MM.1S (cell line): ENCODE data around the gene RHEB.

ENCODE experiments used
- CTCF ChIP-seq: fragments of 300-600 bp; sonication (generic); IDR thresholded peaks from 2 replicates; pipeline ENCODE4 v1.5.1; 2016; ENCODE audit warnings: antibody characterized with exemption, low read length, mixed read lengths
- EZH2 ChIP-seq: fragments of 300-600 bp; sonication (generic); optimal IDR thresholded peaks from 2 replicates; pipeline ENCODE3; 2017; ENCODE audit warnings: low read depth, mild to moderate bottlenecking, antibody characterized with exemption, low read length, mixed read lengths
- EZH2phosphoT487 ChIP-seq: fragments of 300-600 bp; sonication (generic); IDR thresholded peaks from 2 replicates; pipeline ENCODE4 v1.6.1; 2018; ENCODE audit warnings: antibody characterized with exemption, low read length

- TF ChIP-seq CTCF (no peak), EZH2 (no peak), EZH2phosphoT487 (no peak)
Observed at GRCh38 chr7:151483711-151483983, 36.0 kb downstream of the RHEB start.
